Fibroblast of villous mesenchyme (primary cell): ENCODE measurements around the gene MT1HL1. TPM values are rescaled to one million over a fixed set of nuclear protein-coding genes. Genes with fewer than 3 reads are reported as not detected.

Experiments
- DNase-seq: peaks from one replicate; pipeline ENCODE4 v3.0.0-alpha.2; 2010; ENCODE audit warnings: low read depth
- H3K4me3 ChIP-seq: 2 replicates; pipeline ENCODE4 v1.5.1; 2011; ENCODE audit warnings: low read depth, mild to moderate bottlenecking, low read length
- total RNA-seq: library from RNA; depleted of rRNA; stranded (reverse); fragments of >200 nt; gene quantifications from 2 replicates; pipeline ENCODE4 v1.2.3, GENCODE V29; 2012
- TF ChIP-seq, protein P1 (sequence below): IDR thresholded peaks from 2 replicates; pipeline ENCODE4 v1.5.1; 2012; ENCODE audit warnings: low read depth, mild to moderate bottlenecking, low read length; ENCODE audit not compliant: insufficient read depth

MT1HL1 gene
- total RNA-seq, 1 donor: not detected

DNA sequence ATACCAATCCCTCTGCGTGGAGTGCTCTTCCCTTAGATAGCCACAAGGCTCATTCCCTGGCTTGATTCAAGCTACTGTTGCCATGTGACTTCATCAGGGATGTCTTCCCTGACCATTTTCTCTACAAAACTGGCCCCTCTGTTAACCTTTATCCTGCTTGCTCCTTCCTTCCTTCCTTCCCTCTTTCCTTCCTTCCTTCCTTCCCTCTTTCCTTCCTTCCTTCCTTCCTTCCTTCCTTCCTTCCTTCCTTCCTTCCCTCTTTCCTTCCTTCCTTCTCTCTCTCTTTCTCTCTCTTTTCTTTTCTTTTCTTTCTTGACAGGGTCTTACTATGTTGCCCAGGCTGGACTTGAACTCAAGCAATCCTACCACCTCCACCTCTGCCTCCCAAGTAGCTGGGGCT is 31.5 kb upstream of the MT1HL1 start:
- no peak overlapping the region for H3K4me3 ChIP-seq
- no peak for DNase-seq
- TF ChIP-seq, protein P1, sequence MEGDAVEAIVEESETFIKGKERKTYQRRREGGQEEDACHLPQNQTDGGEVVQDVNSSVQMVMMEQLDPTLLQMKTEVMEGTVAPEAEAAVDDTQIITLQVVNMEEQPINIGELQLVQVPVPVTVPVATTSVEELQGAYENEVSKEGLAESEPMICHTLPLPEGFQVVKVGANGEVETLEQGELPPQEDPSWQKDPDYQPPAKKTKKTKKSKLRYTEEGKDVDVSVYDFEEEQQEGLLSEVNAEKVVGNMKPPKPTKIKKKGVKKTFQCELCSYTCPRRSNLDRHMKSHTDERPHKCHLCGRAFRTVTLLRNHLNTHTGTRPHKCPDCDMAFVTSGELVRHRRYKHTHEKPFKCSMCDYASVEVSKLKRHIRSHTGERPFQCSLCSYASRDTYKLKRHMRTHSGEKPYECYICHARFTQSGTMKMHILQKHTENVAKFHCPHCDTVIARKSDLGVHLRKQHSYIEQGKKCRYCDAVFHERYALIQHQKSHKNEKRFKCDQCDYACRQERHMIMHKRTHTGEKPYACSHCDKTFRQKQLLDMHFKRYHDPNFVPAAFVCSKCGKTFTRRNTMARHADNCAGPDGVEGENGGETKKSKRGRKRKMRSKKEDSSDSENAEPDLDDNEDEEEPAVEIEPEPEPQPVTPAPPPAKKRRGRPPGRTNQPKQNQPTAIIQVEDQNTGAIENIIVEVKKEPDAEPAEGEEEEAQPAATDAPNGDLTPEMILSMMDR: no peak

DNA sequence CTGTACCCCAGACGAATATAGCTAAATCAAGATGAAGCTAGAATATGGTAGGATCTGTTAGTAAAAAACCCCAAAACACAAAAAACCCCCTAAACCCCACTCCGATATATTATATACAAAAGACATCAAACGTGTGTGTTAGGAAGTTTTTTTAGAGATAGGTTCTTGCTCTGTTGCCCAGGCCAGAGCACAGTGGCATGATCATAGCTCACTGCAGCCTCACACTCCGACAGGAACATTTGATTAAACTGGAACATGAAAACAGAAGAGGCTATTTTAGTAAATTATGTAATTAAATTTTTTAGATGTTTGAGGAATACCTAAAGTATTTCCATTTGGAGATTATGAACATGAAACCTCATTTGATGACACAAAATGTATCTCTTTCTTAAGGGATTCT is 29.6 kb upstream of the MT1HL1 start:
- DNase-seq: no peak
- no peak overlapping the region for H3K4me3 ChIP-seq
- TF ChIP-seq, protein P1: no peak

DNA sequence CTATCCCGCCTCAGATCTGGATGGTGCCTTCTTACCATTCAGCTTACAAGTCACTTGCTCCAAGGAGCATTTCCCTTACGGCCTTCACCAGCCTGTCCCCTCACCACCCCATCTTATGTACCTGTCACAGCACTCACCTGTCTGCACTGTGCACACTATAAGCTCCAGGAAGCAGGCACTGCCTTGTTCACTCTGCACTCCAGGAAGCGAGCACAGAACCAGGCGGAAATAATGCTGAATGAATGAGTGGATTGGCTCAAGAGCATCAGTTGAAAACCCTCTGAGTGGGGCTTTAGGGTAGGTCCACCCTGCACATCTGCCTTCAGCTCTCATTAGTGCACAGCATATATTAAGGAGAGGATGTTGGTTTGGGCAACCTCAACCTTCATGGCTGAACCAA is 28.8 kb upstream of the MT1HL1 start:
- no peak overlapping the region for H3K4me3 ChIP-seq
- TF ChIP-seq, protein P1: no peak
- DNase-seq: no peak

DNA sequence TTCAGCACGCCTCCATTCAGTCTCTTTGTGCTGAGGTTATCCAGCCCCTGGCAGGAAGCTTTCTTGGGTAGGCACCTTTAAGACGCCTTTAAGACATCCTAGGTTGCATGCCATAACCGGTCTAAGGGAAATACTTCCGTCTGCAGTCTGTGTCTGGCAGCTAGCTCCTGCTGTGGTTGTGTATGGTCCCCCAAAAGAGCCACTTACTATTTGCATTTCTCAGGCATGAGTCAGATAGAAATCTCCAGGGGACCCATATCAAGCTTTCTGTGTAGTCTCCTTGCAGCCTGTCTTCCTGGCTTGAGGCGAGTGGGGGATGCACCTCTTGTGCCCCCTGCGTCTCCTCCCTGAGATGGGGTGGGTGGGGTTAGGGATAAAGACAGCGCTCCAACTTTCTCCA is 27.8 kb upstream of the MT1HL1 start:
- TF ChIP-seq, protein P1: no peak
- DNase-seq: no peak

DNA sequence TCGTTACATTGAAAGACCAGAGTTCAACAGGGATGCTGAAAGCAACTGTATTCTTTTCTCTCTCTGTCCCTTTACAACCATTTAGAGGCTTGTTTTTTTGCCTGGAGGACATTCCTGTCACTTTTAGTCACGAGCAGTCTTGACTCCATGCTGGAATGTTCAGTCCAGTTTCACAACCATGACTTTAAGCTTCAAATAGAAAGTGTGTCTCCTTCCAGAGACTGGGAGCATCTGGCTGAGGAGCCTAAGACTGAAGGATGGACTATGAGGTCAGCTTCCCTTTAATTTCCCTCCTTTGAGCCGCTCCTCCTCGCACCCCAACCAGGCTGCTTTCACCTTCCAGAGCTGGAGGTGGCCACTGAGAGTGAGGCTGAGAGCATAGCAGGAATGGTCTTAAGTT is 27.2 kb upstream of the MT1HL1 start:
- DNase-seq: peak; percentile 10
- no peak overlapping the region for H3K4me3 ChIP-seq
- TF ChIP-seq, protein P1: no peak

More for the DNA sequence above, 27.8 kb upstream of the MT1HL1 start:
- no peak overlapping the region for H3K4me3 ChIP-seq

DNA sequence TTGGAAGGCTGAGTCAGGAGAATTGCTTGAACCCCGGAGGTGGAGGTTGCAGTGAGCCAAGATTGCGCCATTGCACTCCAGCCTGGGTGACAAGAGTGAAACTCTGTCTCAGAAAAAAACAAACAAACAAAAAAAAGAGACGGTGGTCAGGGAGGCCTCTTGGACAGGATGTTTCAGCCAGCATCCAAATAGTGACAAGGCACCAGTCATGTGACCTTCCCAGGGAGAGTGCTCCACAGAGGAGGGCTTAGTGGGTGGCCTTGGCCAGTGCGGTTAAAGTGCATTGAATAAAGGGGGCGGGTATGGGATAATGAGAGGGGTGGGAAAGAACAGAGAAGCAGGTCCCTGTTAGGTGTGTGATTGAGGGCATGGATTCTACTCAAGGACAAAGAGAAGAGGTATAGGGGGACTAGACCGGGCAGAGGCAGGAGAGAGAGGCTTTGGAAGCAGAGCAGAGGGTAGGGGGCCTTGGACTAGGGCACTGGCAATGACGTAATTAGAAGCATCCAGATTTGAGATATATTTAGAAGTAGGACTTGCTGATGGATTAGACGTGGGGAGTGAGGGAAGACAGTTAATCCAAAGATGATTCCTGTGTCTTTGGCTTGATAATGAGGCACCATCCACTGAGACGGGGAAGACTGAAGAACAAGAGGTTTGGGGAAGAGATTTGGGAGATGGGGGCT is 25.8 kb upstream of the MT1HL1 start:
- no peak for DNase-seq
- TF ChIP-seq, protein P1: no peak

DNA sequence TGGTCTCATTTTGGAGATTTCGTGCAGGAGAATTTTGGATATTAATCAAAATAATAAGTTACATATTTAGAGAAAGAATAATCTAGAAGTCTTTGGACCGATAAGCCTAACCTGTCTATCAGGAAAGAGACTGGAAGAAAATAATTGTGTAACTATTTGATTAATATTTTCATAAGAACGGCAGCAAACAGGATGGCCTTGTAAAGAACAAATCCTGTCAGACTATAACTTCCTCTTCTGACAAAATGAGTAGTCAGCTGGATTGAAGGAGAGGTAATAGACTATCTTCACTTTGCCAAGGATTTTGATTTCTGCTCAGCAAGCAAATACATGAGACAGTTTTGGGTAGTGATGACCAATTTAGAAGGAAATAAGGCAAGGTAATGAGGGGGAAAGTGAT is 25.0 kb upstream of the MT1HL1 start:
- no peak for DNase-seq
- H3K4me3 ChIP-seq: no peak overlapping the region
- TF ChIP-seq, protein P1: no peak

More for the DNA sequence above, 25.8 kb upstream of the MT1HL1 start:
- H3K4me3 ChIP-seq: no peak overlapping the region
